ENCODE measurements around the gene PPP4R1.
"Not testable (repeated sequence)": the region's sequence is repeated elsewhere in the genome, so short reads cannot be mapped to it uniquely, and the experiment has no call there.

PPP4R1 gene

GRCh38 chr18:9627642-9628041 lies 13.3 kb upstream of the PPP4R1 start:
- peak; percentile 80 for DNase-seq

GRCh38 chr18:9619990-9620389 lies 5.6 kb upstream of the PPP4R1 start:
- peak; percentile 36 for DNase-seq

- DNase-seq: peak; percentile 84
Observed at GRCh38 chr18:9619545-9619944, 5.2 kb upstream of the PPP4R1 start.

GRCh38 chr18:9619056-9619455 lies 4.7 kb upstream of the PPP4R1 start:
- DNase-seq: no peak

- DNase-seq: peak; percentile 60
Observed at GRCh38 chr18:9617006-9617542, 2.7 kb upstream of the PPP4R1 start.

- peak; percentile 72 for DNase-seq
Observed at GRCh38 chr18:9616049-9616448, 1.7 kb upstream of the PPP4R1 start.

GRCh38 chr18:9615280-9615797 lies 980 bp upstream of the PPP4R1 start:
- DNase-seq: no peak

GRCh38 chr18:9613550-9614400 lies 584 bp downstream of the PPP4R1 start:
- DNase-seq: peak; percentile 68

GRCh38 chr18:9612977-9613376 lies 1.4 kb downstream of the PPP4R1 start:
- DNase-seq: no peak

- DNase-seq: peak; percentile 49
Observed at GRCh38 chr18:9612215-9612830, 2.0 kb downstream of the PPP4R1 start.

GRCh38 chr18:9609190-9609589 lies 5.2 kb downstream of the PPP4R1 start:
- DNase-seq: no peak

GRCh38 chr18:9608728-9609127 lies 5.6 kb downstream of the PPP4R1 start:
- DNase-seq: no peak

GRCh38 chr18:9608298-9608697 lies 6.1 kb downstream of the PPP4R1 start:
- no peak for DNase-seq

- DNase-seq: not testable (repeated sequence)
Observed at GRCh38 chr18:9607111-9607510, 7.2 kb downstream of the PPP4R1 start.

- DNase-seq: no peak
Observed at GRCh38 chr18:9606039-9606438, 8.3 kb downstream of the PPP4R1 start.

GRCh38 chr18:9604348-9604747 lies 10.0 kb downstream of the PPP4R1 start:
- no peak for DNase-seq

- DNase-seq: no peak
Observed at GRCh38 chr18:9599328-9599727, 15.0 kb downstream of the PPP4R1 start.

- no peak for DNase-seq
Observed at GRCh38 chr18:9597609-9598008, 16.8 kb downstream of the PPP4R1 start.

- DNase-seq: no peak
Observed at GRCh38 chr18:9596843-9597526, 17.4 kb downstream of the PPP4R1 start.

GRCh38 chr18:9596226-9596625 lies 18.1 kb downstream of the PPP4R1 start:
- DNase-seq: peak; percentile 59

GRCh38 chr18:9594823-9595596 lies 19.3 kb downstream of the PPP4R1 start:
- DNase-seq: no peak

GRCh38 chr18:9587924-9588323 lies 26.4 kb downstream of the PPP4R1 start:
- DNase-seq: no peak

GRCh38 chr18:9586814-9587213 lies 27.5 kb downstream of the PPP4R1 start:
- no peak for DNase-seq
